ENCODE data around the gene SLC25A10.

SLC25A10 gene

GRCh38 chr17:81706757-81707624 lies 5.1 kb upstream of the SLC25A10 start:
- no peak for DNase-seq

- DNase-seq: no peak
Measured at GRCh38 chr17:81707725-81708646, 4.1 kb upstream of the SLC25A10 start.

- DNase-seq: no peak
Measured at GRCh38 chr17:81708739-81709185, 3.3 kb upstream of the SLC25A10 start.

- no peak for DNase-seq
Measured at GRCh38 chr17:81710514-81711308, 1.4 kb upstream of the SLC25A10 start.

- DNase-seq: no peak
Measured at GRCh38 chr17:81712468-81713003, 452 bp downstream of the SLC25A10 start.

- peak; percentile 86 for DNase-seq
Measured at GRCh38 chr17:81713004-81713555, 996 bp downstream of the SLC25A10 start.

- peak; percentile 83 for DNase-seq
Measured at GRCh38 chr17:81713556-81714411, 1.7 kb downstream of the SLC25A10 start.

- no peak for DNase-seq
Measured at GRCh38 chr17:81714412-81715106, 2.5 kb downstream of the SLC25A10 start.

- no peak for DNase-seq
Measured at GRCh38 chr17:81715107-81715871, 3.2 kb downstream of the SLC25A10 start.

- DNase-seq: no peak
Measured at GRCh38 chr17:81715872-81716673, 4.0 kb downstream of the SLC25A10 start.

GRCh38 chr17:81716674-81716996 lies 4.6 kb downstream of the SLC25A10 start:
- DNase-seq: no peak

GRCh38 chr17:81717049-81717765 lies 5.1 kb downstream of the SLC25A10 start:
- no peak for DNase-seq

GRCh38 chr17:81717766-81718089 lies 5.6 kb downstream of the SLC25A10 start:
- DNase-seq: no peak

- DNase-seq: no peak
Measured at GRCh38 chr17:81719410-81720266, 7.6 kb downstream of the SLC25A10 start.

- DNase-seq: peak; percentile 55
Measured at GRCh38 chr17:81720267-81721071, 8.4 kb downstream of the SLC25A10 start.

Data from islet precursor cell (in vitro differentiated cells).